Activated CD4-positive, CD25-positive, alpha-beta regulatory T cell treated with anti-CD3 and anti-CD28 coated beads, Interleukin-2, amount 50 U/mL, for 72 hours (primary cell): ENCODE measurements around the gene CDH10.

Experiments
- DNase-seq: peaks from one replicate; pipeline ENCODE4 v3.0.0; 2021

The CDH10 gene

DNA sequence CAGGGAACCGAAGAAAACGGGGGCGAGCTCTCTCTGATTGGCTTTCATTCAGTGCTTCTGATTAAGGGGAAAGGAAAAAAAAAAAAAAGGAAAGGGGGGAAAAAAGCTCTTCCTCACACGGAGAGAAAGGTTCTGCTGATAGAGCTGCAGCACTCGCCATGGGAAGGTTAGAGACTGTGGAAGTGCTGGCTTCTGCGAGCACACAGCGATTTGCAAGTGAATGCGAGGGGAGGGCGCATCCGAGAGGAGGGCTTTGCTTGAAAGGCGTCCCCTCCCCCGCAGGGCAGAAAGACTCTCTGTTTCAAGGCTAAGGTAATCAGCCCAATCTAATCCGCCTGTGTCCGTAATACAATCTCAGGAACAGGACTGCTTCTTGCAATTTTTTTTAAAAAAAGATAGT lies at the start of gene CDH10:
Gene CDH10 (minus strand): TSS at position 218 of the 400 bp plus-strand sequence. CDS start 51,488 bp downstream, outside the sequence.
- DNase-seq, result no peak

GRCh38 chr5:24693609-24694008 lies 48.8 kb upstream of the CDH10 start:
- DNase-seq, result no peak

DNA sequence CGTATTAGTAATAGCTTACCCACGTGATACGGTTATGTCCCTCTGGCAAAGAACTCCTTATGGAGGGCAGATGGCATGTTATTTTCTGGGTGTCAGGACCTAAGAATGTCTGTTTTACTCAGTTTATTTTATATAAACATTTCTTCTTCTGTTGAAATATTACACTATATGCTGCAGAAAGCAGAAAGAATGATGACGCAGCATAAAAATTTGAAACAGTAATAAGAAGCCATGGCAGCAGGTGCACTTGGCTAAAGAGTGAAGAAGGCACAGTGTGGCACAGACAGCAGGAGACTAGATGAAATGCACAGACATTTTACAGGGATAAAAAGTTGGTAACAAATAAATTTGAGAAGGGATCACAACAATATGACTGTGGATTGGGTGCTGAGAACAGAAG lies 46.3 kb upstream of the CDH10 start:
- DNase-seq, result no peak

DNA sequence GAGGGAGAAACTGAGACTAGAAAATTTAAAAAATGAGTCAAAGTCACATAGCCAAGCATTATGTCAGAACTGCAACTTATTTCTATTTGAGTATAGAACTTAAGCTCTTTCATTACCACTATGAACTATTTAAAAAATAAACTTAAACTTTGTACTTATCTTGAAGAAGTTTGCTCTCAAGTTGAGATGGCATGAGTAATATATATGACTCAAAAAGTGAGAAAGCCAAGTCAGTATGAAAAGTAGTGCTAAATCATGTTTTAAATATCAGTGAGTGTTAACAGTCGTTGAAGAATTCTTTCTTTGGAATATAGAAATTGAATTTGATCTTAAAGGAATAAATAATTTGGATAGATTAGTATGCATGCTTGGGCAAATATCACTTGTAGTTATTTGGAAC lies 36.3 kb upstream of the CDH10 start:
- DNase-seq, result no peak

DNA sequence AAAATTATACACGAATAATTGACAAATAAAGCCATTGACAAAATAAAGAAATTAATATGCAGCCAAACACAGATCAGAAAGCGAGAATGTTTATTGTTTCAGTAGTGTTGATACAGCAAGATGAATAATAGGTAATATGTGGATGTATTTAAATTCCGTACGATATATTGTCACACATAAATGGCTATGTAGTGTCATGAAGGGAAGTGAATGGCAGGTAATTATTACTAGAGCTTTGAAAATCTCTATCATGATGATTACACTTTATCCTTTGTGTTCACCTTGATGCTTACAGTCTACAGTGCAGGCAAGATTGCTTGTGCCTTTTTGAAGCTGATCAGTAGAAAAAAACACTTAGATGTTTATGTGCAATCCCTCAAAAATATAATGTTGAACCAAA lies 23.3 kb upstream of the CDH10 start:
- DNase-seq, result no peak

DNA sequence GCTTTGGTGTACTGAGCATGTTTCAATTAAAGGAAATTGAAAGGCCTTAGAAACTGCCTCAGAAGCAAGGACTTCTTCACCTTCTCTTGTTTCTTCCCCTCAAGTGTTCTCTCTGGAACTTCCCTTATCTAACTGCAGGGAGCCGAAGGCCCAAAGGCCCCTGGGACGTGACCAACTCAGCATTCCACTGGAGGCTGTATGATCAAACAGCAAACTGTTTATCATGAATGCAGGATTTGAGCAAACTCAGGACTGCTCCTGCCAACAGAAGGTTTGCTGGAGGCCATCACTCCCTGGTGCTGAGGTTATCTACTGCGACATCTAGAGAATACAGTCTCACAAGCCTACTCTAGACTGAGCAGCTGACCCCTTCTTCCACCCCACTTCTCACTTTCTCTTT lies 4.8 kb upstream of the CDH10 start:
- no peak for DNase-seq

- no peak for DNase-seq
Observed at GRCh38 chr5:24646915-24647314, 2.1 kb upstream of the CDH10 start.

DNA sequence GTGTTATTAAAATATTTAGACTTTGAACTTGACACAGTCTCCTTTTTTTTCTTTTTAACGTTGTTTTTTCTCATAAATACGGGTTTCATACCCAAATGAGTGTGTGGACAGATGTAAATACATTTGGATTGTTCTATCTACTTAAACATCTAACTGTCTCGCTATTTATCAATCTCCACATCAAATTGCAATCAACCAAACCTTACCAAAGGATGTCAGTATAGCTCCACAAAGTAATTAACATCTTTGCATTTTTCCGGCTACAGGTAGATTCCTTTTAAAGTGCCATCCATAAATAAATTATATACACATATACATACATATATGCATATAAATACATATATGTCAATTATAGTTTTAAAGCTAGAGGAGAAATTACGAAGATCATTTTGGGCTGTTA lies 705 bp upstream of the CDH10 start:
- no peak for DNase-seq

- DNase-seq, result no peak
Observed at GRCh38 chr5:24643880-24644279, 898 bp downstream of the CDH10 start.

- no peak for DNase-seq
Observed at GRCh38 chr5:24643156-24643555, 1.6 kb downstream of the CDH10 start.

- DNase-seq, result no peak
Observed at GRCh38 chr5:24642022-24642421, 2.8 kb downstream of the CDH10 start.

DNA sequence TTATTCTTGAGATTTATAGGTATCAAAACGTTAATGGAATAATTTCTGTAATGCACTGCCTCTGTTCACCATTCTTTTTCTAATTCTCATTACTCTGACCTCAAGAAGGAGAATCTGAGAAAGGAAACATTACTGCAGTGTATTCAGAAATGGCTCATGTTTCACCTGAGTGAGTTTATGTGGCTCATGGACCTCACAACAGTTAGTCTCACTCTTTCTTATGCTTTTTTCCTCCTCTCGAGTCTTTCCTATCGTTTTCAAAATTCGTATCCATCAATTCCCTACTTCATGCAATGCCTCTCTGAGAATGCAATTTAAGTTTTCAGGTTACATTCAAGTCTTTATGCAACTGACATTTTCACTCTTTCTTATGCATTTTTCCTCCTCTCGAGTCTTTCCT lies 9.6 kb downstream of the CDH10 start:
- no peak for DNase-seq

DNA sequence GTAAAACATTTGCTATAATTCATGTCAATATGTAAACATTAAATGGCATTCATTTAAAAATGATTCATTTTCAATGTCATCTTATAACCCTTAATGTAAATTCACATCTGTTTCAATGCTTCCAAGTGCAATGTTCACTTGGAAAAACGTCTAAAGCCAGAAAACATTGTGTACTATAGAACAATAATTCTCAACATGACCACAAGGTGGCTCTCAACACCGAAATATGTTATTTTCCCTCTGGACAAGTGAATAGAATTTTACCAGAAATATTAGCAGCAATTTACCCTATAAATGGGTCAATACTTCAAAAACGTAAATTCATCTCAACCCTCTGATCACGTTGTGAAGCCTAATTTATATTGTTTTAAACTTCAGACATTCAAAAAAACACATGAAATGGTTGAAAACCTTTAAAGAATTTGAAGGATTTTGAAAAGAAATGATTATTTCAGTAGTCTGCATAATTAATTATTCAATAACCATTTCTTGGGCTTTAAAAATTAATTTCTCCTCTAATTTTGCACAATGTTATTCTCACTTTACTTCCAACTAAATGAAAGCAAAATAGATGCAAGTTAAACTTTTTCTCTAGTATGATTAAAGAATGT lies 11.0 kb downstream of the CDH10 start:
- DNase-seq, result no peak

DNA sequence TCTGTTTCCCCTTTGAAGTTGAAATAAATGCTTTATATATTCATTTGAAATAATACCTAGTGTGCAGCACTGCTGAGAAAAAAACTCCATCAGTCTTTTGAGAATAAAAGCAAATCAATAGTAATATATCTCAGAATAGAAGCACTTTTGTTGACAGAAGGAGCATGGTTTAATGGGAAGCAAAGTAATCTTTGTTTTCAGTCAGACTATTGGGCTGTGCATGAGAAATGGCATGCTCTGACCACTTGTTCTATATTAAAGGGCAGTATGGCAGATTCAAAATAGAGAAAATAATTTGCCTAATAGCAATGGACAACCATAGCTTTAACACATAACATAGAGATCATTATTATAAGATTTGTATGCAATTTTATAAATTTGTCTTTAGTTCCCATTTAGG lies 12.4 kb downstream of the CDH10 start:
- no peak for DNase-seq

- no peak for DNase-seq
Observed at GRCh38 chr5:24630918-24631317, 13.9 kb downstream of the CDH10 start.

DNA sequence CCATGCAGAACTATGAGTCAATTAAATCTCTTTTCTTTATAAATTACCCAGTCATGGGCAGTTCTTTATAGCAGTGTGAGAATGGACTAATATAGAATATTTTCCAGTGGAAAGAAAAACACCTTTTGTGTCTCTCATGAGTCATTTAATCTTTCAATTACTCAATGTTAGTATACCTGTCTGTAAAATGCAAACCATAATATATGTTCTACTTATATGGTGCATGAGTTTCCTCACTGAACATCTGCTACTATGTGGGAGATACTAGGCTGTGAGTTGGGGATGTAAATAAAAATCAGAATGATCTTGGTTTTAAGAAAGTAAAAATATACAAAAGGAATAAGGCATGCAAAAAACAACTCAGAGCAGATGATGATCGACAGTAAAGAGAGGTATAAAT lies 15.0 kb downstream of the CDH10 start:
- DNase-seq, result no peak

DNA sequence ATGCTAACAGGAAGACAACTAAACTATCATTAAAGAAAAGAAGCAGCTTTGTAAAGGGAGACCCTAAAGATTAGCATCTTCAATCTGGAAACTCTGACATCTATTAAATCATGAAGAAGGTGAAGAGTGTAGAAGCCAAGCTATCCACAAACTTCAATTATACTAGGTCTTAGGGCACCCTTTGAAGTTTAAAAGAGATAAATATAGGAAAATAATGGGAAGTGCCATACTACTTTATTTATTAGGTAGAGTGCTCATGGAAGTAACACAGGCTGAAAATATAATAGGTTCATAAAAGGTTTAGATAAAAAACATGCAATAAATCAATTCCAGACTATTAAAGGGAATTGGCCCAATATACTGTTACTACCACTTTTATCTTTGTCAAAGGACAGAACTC lies 19.9 kb downstream of the CDH10 start:
- DNase-seq, result no peak

DNA sequence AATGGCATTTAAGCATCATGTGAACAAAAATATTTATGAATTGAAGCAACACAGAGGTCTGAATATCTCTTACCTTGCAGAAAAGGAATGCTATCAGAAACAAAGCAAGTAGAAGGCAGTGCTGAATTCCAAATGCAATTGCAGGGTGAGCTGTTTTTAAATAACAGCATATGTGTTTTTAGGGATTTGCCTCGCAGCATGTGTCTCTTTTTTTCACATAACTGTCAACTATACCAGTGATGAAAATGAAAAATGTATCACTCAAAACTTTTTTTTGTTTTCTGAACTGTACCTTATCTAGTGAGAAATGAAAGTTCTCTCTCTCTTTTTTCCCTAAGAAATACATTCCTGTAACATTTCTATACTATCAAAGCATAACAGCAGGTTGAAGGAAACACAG lies 21.2 kb downstream of the CDH10 start:
- no peak for DNase-seq

GRCh38 chr5:24623031-24623430 lies 21.7 kb downstream of the CDH10 start:
- no peak for DNase-seq

GRCh38 chr5:24621792-24622191 lies 23.0 kb downstream of the CDH10 start:
- no peak for DNase-seq

- no peak for DNase-seq
Observed at GRCh38 chr5:24616566-24616965, 28.2 kb downstream of the CDH10 start.

- DNase-seq, result no peak
Observed at GRCh38 chr5:24615159-24615558, 29.6 kb downstream of the CDH10 start.

DNA sequence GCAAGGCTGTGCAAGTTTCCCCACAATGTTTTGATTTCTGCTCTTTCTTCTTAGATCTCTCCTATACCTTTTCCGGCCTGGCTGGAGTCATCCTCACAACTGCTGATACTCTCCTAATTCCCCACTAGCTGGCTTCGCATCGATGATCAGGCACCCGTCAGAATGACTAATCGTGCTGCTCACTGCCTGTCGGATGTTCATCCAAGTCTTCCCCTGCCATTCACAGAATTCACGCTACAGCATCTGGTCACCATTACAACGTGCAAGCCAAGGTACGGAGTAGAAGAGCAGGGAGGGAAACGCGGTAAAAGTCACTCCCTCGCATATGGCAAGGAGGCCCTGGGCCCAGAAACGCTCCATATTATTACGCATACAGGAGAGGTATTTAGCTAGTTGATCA lies 35.1 kb downstream of the CDH10 start:
- DNase-seq, result no peak

- no peak for DNase-seq
Observed at GRCh38 chr5:24606971-24607370, 37.8 kb downstream of the CDH10 start.

- DNase-seq, result no peak
Observed at GRCh38 chr5:24602188-24602587, 42.6 kb downstream of the CDH10 start.

GRCh38 chr5:24598956-24599355 lies 45.8 kb downstream of the CDH10 start:
- DNase-seq, result no peak
